Endothelial cell (in vitro differentiated cells): ENCODE measurements around the gene FBXO47. TPM values are rescaled to one million over a fixed set of nuclear protein-coding genes. Genes with fewer than 3 reads are reported as not detected.

Experiments used
- DNase-seq: peaks from one replicate; pipeline ENCODE4 v3.0.0; 2021; ENCODE audit warnings: low spot score
- H3K27ac Mint-ChIP-seq: one replicate; pipeline ENCODE4 v1.8.0; 2021; ENCODE audit warnings: mixed read lengths, inconsistent platforms; ENCODE audit not compliant: unreplicated experiment
- H3K27me3 Mint-ChIP-seq: one replicate; pipeline ENCODE4 v1.8.0; 2021; ENCODE audit warnings: mild to moderate bottlenecking, moderate library complexity, mixed read lengths, inconsistent platforms; ENCODE audit not compliant: unreplicated experiment
- H3K36me3 Mint-ChIP-seq: one replicate; pipeline ENCODE4 v1.8.0; 2021; ENCODE audit warnings: mild to moderate bottlenecking, low read depth, mixed read lengths, inconsistent platforms; ENCODE audit not compliant: unreplicated experiment
- H3K4me1 Mint-ChIP-seq: one replicate; pipeline ENCODE4 v1.8.0; 2021; ENCODE audit warnings: mild to moderate bottlenecking, mixed read lengths, inconsistent platforms; ENCODE audit not compliant: unreplicated experiment
- H3K4me3 Mint-ChIP-seq: one replicate; pipeline ENCODE4 v1.8.0; 2021; ENCODE audit warnings: mild to moderate bottlenecking, mixed read lengths, inconsistent platforms; ENCODE audit not compliant: unreplicated experiment
- H3K9me3 Mint-ChIP-seq: one replicate; pipeline ENCODE4 v1.8.0; 2021; ENCODE audit warnings: mixed read lengths, inconsistent platforms; ENCODE audit not compliant: unreplicated experiment
- CTCF ChIP-seq: fragments of 200-600 bp; sonication (generic); IDR thresholded peaks from one replicate; pipeline ENCODE4 v1.5.0; 2021; ENCODE audit warnings: antibody characterized with exemption; ENCODE audit not compliant: unreplicated experiment
- total RNA-seq: library from RNA; stranded (reverse); fragmentation: NEBNext Ultra II Directional; extraction: Animal tissue kit (Norgen Biotek cat#: 25700); gene quantifications from one replicate; pipeline ENCODE4 v1.2.1, GENCODE V29; 2021; ENCODE audit not compliant: unreplicated experiment

FBXO47 gene
- total RNA-seq, 1 donor from 2014 or later: not detected

GRCh38 chr17:38926293-38927070, 40.7 kb downstream of the FBXO47 start:
- DNase-seq: no peak
- no peak for TF ChIP-seq CTCF
- Mint-ChIP-seq H3K4me1 (peaks cover 16% of the 10 kb centered on the region), H3K9me3 (no peaks in the 10 kb centered on the region), H3K27ac (no peak overlapping the region), H3K27me3 (no peaks in the 10 kb centered on the region), H3K4me3 (no peak overlapping the region), H3K36me3 (peaks cover 7% of the 10 kb centered on the region)

- peaks cover 2% of the 10 kb centered on the region for H3K27me3 Mint-ChIP-seq
- H3K9me3 Mint-ChIP-seq: no peaks in the 10 kb centered on the region
- peaks cover 12% of the 10 kb centered on the region for H3K36me3 Mint-ChIP-seq
- H3K27ac Mint-ChIP-seq: no peak within 1 kb of the TSS
- no peak for TF ChIP-seq CTCF
- H3K4me3 Mint-ChIP-seq: no peak within 1 kb of the TSS
- peaks cover 18% of the 10 kb centered on the region for H3K4me1 Mint-ChIP-seq
- no peak for DNase-seq
These were observed 41.8 kb downstream of the FBXO47 start, which contains the start of gene LASP1NB for GRCh38 chr17:38925263-38925995. LASP1NB (plus strand) TSS chr17:38925614.

GRCh38 chr17:38922538-38923297, 44.5 kb downstream of the FBXO47 start:
- Mint-ChIP-seq H3K36me3 (peaks cover 31% of the 10 kb centered on the region), H3K27me3 (peaks cover 5% of the 10 kb centered on the region), H3K4me1 (peaks cover 18% of the 10 kb centered on the region), H3K9me3 (no peaks in the 10 kb centered on the region), H3K4me3 (no peak overlapping the region), H3K27ac (no peak overlapping the region)
- no peak for TF ChIP-seq CTCF
- DNase-seq: no peak

- DNase-seq: no peak
- TF ChIP-seq CTCF: no peak
- Mint-ChIP-seq H3K27ac (no peak overlapping the region), H3K4me1 (peaks cover 21% of the 10 kb centered on the region), H3K36me3 (peaks cover 37% of the 10 kb centered on the region), H3K9me3 (no peaks in the 10 kb centered on the region), H3K4me3 (peak overlapping the region; percentile 56), H3K27me3 (peaks cover 5% of the 10 kb centered on the region)
These were observed 45.3 kb downstream of the FBXO47 start for GRCh38 chr17:38921756-38922411.
